ENCODE data around the gene CTXND1. TPM values are rescaled to one million over a fixed set of nuclear protein-coding genes. Genes with fewer than 3 reads are reported as not detected.

Gene CTXND1
- total RNA-seq, 4 donors from 2014 or later: 0.33 to 0.80 (median 0.56) TPM

GRCh38 chr15:80272987-80273386 lies 21.0 kb upstream of the CTXND1 start:
- intact Hi-C loops (cut with DNase I): no loop called here
- peaks cover 0 to 14% (median 0%) of the 10 kb centered on the region in 4 donors for H3K27me3 ChIP-seq
- no peak for TF ChIP-seq EP300 (IDR thresholded peaks at IDR 0.05)
- no peak for TF ChIP-seq POLR2A (IDR thresholded peaks at IDR 0.05; ENCODE audit: low read depth)
- TF ChIP-seq POLR2AphosphoS5 (IDR thresholded peaks at IDR 0.05): no peak
- TF ChIP-seq CTCF (IDR thresholded peaks at IDR 0.05): no peak
- no peak for DNase-seq (ENCODE audit: extremely low spot score)
- H3K4me3 ChIP-seq: no peak overlapping the region
- H3K4me1 ChIP-seq: no peaks in the 10 kb centered on the region
- WGBS: 84% methylated on average over 2 of the region's 2 CpGs
- H3K36me3 ChIP-seq: no peaks in the 10 kb centered on the region
- no peak overlapping the region for H3K27ac ChIP-seq (replicated peaks in 1 of 4)
- H3K9me3 ChIP-seq: peaks cover 0 to 6% (median 2%) of the 10 kb centered on the region in 4 donors

GRCh38 chr15:80270472-80270871 lies 18.5 kb upstream of the CTXND1 start:
- no peaks in the 10 kb centered on the region for H3K4me1 ChIP-seq
- intact Hi-C loops (cut with DNase I): no loop called here
- no peak for TF ChIP-seq POLR2AphosphoS5 (IDR thresholded peaks at IDR 0.05)
- TF ChIP-seq POLR2A (IDR thresholded peaks at IDR 0.05; ENCODE audit: low read depth): no peak
- no peak for TF ChIP-seq EP300 (IDR thresholded peaks at IDR 0.05)
- TF ChIP-seq CTCF (IDR thresholded peaks at IDR 0.05): no peak
- H3K9me3 ChIP-seq: peaks cover 0 to 4% (median 1%) of the 10 kb centered on the region in 4 donors
- WGBS: 60% methylated on average over 1 of the region's 1 CpG
- no peak overlapping the region for H3K4me3 ChIP-seq
- peaks cover 0 to 29% (median 0%) of the 10 kb centered on the region in 4 donors for H3K27me3 ChIP-seq
- no peaks in the 10 kb centered on the region for H3K36me3 ChIP-seq
- no peak for DNase-seq (ENCODE audit: extremely low spot score)
- no peak overlapping the region for H3K27ac ChIP-seq (replicated peaks in 1 of 4)

GRCh38 chr15:80268101-80268500 lies 16.1 kb upstream of the CTXND1 start:
- WGBS: 77% methylated on average over 7 of the region's 7 CpGs
- intact Hi-C loops (cut with DNase I): no loop called here
- TF ChIP-seq POLR2A (IDR thresholded peaks at IDR 0.05; ENCODE audit: low read depth) (no peak), POLR2AphosphoS5 (IDR thresholded peaks at IDR 0.05) (no peak), CTCF (IDR thresholded peaks at IDR 0.05) (no peak), EP300 (IDR thresholded peaks at IDR 0.05) (no peak)
- Histone ChIP-seq H3K4me1 (no peaks in the 10 kb centered on the region), H3K27ac (replicated peaks in 1 of 4) (no peak overlapping the region), H3K9me3 (no peaks in the 10 kb centered on the region), H3K36me3 (no peaks in the 10 kb centered on the region), H3K27me3 (peaks cover 0 to 39% (median 0%) of the 10 kb centered on the region in 4 donors), H3K4me3 (no peak overlapping the region)
- no peak for DNase-seq (ENCODE audit: extremely low spot score)

- intact Hi-C loops (cut with DNase I): no loop called here
- H3K4me3 ChIP-seq: no peak overlapping the region
- H3K36me3 ChIP-seq: no peaks in the 10 kb centered on the region
- no peaks in the 10 kb centered on the region for H3K9me3 ChIP-seq
- WGBS: 55% methylated on average over 3 of the region's 3 CpGs
- TF ChIP-seq CTCF (IDR thresholded peaks at IDR 0.05) (no peak), EP300 (IDR thresholded peaks at IDR 0.05) (no peak), POLR2A (IDR thresholded peaks at IDR 0.05; ENCODE audit: low read depth) (no peak), POLR2AphosphoS5 (IDR thresholded peaks at IDR 0.05) (no peak)
- H3K27me3 ChIP-seq: peaks cover 0 to 40% (median 0%) of the 10 kb centered on the region in 4 donors
- no peak for DNase-seq (ENCODE audit: extremely low spot score)
- no peak overlapping the region for H3K27ac ChIP-seq (replicated peaks in 1 of 4)
- H3K4me1 ChIP-seq: no peaks in the 10 kb centered on the region
Observed at GRCh38 chr15:80267658-80268057, 15.6 kb upstream of the CTXND1 start.

GRCh38 chr15:80266745-80267144 lies 14.7 kb upstream of the CTXND1 start:
- no peak overlapping the region for H3K4me3 ChIP-seq
- H3K27ac ChIP-seq (replicated peaks in 1 of 4): no peak overlapping the region
- H3K36me3 ChIP-seq: no peaks in the 10 kb centered on the region
- no peak for DNase-seq (ENCODE audit: extremely low spot score)
- intact Hi-C loops (cut with DNase I): no loop called here
- TF ChIP-seq CTCF (IDR thresholded peaks at IDR 0.05) (no peak), POLR2AphosphoS5 (IDR thresholded peaks at IDR 0.05) (no peak), POLR2A (IDR thresholded peaks at IDR 0.05; ENCODE audit: low read depth) (no peak), EP300 (IDR thresholded peaks at IDR 0.05) (no peak)
- no peaks in the 10 kb centered on the region for H3K4me1 ChIP-seq
- H3K27me3 ChIP-seq: peaks cover 0 to 38% (median 0%) of the 10 kb centered on the region in 4 donors
- no peaks in the 10 kb centered on the region for H3K9me3 ChIP-seq
- WGBS: 87% methylated on average over 3 of the region's 4 CpGs

All from esophagus muscularis mucosa (tissue), 4 donors.